Right ventricle myocardium superior (tissue), 1 donor: ENCODE data around the gene SAP30. TPM values are rescaled to one million over a fixed set of nuclear protein-coding genes. Genes with fewer than 3 reads are reported as not detected.

ENCODE experiments used
- ATAC-seq: fragments of 200-7000 bp; cut with Tn5 transposase; one replicate; pipeline ENCODE4 v1.9.1; 2020; ENCODE audit warnings: mild to moderate bottlenecking; ENCODE audit not compliant: poor library complexity
- DNase-seq: peaks from one replicate; pipeline ENCODE4 v3.0.0-alpha.2; 2020
- intact Hi-C: fragments of 100-400 bp; cut with DNase I; formaldehyde crosslinking; loops from one replicate; pipeline ENCODE4 v1.11.2; 2022
- total RNA-seq: library from RNA; stranded (reverse); fragmentation: NEBNext Ultra II Directional; extraction: Animal tissue kit (Norgen Biotek cat#: 25700); gene quantifications from one replicate; pipeline ENCODE4 v1.2.1, GENCODE V29; 2021
- donor health status: DM: no; HTN: yes; CAD: no; lungs with severe emphysema.

Gene SAP30
- total RNA-seq, 1 donor from 2014 or later: 12.9 TPM

DNA sequence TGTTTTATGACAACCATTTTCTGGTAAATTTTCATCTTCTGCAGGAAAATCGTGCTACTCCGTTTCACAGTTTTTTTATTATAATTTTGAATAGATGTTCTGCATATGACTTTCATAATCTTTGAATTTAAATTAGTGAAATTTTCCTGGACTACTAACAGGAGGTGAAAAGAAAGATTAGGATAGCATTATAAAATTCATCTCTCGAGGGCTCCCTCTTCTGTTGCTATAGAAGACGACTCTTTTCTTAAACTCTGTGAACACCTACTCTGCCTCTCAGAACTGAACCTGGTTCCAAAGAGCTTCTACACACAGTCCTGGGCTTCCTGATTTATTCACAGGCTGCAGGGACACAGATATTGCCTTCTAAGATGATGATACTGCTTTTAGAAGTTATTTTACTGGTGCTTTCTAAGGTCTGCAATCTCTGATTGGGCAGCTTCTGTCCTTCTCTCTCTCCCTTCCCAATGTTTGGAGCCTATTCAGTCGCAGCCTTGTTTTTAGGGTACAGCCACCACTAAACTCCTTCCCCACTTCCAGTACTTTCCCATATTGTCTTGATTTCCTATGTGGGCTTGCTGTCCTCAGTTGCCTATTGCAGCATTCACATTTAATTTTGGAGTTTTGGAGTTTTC lies 10.1 kb upstream of the SAP30 start:
- ATAC-seq (no peak), DNase-seq (no peak)
- intact Hi-C loops: no loop called here

GRCh38 chr4:173362666-173363065 lies 8.1 kb upstream of the SAP30 start:
- ATAC-seq (no peak), DNase-seq (no peak)
- intact Hi-C loops: no loop called here

GRCh38 chr4:173365359-173365996 lies 5.3 kb upstream of the SAP30 start:
- ATAC-seq (no peak), DNase-seq (no peak)
- intact Hi-C loops: no loop called here

DNA sequence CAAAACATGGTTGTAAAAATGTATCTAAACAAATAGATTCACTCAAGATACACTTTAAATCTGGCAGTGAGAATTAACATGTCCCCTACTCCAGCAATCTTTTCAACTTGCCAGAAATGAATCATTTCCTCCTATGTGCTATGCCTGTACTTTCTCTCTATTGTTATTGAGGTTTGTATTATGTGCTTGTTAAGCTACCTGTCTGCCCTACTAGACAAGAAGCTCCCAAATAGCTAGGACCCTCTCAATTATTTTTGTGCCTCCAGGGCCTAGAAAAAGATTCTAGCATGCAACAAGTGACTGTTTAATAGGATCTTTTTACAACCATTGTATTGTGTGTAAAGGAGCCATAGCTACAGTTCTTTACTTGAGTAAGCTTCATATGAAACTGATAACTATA lies 3.5 kb upstream of the SAP30 start:
- ATAC-seq (no peak), DNase-seq (no peak)
- intact Hi-C loops: no loop called here

DNA sequence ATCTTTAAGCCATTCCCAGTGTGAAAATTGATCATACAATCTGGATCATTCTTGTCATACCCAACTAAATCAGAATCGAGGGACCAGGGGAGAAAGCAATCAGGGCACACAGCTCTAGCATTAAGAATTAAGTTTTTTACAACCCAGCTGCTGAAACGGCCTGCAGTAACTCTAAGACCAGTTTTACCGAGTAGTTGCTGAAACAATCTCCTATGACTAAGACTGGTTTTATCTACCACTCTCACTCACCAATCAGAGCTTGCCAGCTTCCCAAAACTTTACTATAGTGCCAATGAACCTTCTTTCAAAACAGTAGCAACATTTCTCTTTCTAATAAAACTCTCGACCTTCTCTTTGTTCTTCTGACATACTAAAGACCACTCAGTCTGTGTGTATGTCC lies 2.8 kb upstream of the SAP30 start:
- ATAC-seq (no peak), DNase-seq (no peak)
- intact Hi-C loops: no loop called here

- DNase-seq (peak; percentile 79), ATAC-seq (peak; percentile 11)
- intact Hi-C loops: loop anchor here (5.0 kb wide), 1 partner anchor 38 kb away; the partner anchor contains the start of gene HMGB2
Observed at GRCh38 chr4:173370130-173370476, 651 bp upstream of the SAP30 start.

DNA sequence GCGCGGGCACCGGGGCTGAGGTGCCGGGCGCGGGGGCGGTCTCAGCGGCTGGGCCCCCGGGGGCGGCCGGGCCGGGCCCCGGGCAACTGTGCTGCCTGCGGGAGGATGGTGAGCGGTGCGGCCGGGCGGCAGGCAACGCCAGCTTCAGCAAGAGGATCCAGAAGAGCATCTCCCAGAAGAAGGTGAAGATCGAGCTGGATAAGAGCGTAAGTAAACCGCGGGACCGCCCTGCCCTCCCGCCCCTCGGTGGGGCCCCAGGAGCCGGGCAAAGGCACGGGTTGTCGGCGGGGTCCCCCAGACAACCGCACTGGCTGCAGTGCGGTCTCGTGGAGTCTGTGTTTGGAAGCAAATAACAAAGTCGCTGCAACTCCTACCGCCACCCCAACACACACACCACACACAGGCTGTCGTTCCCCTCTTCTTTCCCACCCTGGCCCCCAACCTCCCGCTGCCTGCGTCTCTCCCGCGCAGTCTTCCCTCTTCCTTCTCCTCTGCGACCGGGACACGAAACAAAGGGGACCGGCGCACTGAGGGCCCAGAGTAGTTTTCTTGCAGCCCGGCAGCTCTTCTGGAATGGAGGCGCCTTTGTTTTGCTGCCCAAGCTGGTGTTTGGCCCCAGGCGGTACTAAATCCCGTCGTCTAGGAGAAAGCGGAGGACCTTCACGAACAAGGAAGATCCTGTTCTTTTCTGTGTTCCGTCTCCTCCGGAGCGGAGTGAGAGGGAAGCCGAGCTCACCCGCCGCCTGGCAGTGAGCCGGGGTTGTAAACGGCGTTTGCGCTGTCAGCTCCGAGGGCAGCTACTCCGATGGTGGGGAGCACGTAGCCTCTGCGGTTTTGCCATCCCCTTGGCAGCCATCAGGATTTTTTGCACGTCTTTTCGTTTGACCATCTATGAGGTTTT lies 788 bp downstream of the SAP30 start:
- ATAC-seq: peak; percentile 47
- DNase-seq: peak; percentile 88
- intact Hi-C loops: loop anchor here (5.0 kb wide), 1 partner anchor 39 kb away; the partner anchor contains the start of gene HMGB2

DNA sequence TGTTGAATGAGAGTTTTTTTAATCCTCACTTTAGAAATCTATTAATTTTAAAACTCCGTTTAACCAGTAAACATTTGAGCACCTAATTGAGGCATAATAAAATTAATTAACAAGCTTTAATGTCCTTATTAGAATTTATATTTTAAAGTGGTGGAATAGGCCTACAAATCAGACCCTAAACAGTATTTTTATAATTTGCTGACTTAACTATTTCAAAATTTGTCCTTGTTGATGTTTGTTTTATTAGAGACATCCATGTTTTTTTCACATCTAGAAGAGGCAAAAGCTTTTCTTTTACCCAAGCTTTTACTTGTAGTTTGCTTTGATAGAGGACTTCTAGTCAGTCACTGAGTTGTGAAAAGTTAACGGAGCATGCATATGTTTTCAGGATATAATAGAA lies 3.8 kb downstream of the SAP30 start:
- DNase-seq (no peak), ATAC-seq (no peak)
- intact Hi-C loops: loop anchor here (5.0 kb wide), 1 partner anchor 42 kb away; the partner anchor contains the start of gene HMGB2

DNA sequence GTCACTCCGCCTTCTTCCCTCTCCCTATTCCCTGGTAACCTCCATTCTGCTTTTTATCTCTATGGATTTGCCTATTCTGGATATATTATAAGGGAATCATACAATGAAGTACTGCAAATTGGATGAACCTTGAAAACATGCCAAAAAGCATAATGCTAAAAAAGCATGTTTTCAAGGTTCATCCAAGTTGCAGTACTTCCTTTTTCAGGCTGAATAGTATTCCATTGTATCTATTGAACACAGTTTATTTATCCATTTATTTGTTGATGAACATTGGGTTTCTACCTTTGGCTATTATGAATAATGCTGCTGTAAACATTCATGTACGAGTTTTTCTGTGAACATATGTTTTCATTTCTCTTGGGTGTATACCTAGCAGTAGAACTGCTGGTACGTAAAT lies 9.2 kb downstream of the SAP30 start:
- intact Hi-C loops: no loop called here
- DNase-seq (no peak), ATAC-seq (no peak)

DNA sequence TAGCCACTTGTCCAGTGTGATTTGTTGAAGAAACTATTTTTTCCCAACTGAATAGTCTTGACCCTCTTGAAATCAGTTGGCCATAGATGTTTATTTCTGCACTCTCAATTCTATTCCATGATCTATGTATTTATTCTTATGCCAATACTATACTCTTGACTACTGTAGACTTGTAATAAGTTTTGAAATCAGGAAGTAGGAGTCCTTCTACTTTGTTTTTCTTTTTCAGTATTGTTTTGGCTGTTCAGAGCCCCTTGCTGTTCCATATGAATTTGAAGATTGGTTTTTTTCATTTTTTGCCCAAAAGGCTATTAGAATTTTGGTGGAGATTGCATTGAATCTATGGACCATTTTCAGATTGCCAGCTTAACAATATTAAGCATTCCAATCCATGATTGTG lies 10.2 kb downstream of the SAP30 start:
- intact Hi-C loops: no loop called here
- no peak for ATAC-seq
- no peak for DNase-seq

DNA sequence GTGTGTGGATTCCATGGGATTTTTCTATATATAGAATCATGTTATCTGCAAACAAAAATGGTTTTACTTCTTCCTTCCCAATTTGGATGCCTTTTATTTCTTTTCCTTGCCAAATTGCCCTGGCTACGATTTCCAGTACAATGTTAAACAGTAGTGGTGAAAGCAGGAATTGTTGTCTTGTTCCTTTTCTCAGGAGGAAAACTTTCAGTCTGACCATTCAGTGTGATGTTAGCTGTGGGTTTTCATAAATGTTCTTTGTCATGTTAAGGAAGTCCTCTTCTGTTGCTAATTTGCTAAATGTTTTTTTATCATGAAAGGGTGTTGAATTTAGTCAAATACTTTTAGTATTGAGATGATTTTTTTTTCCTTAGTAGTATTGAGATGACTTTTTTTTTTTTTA lies 10.9 kb downstream of the SAP30 start:
- intact Hi-C loops: no loop called here
- DNase-seq: no peak
- ATAC-seq: no peak

GRCh38 chr4:173382349-173382748 lies 11.6 kb downstream of the SAP30 start:
- DNase-seq (no peak), ATAC-seq (no peak)
- intact Hi-C loops: no loop called here

DNA sequence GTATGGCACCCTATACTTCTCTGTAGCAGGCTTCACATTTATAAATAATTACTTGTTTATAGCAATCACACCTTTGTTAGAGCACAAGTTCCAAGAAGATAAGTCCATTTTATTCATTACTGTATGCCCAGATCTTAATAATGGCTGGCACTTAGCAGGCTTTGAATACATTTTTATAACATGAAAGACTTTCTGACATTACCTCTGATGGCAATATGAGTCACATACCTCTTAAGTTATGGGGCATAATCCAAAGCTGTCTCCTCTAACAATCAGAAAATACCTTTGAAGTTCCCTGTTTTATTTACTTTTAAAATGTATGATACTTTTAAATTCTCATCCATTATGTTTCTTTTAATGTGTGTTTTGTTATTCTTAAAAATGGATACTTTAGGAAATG lies 16.0 kb downstream of the SAP30 start:
- intact Hi-C loops: no loop called here
- no peak for ATAC-seq
- DNase-seq: no peak

DNA sequence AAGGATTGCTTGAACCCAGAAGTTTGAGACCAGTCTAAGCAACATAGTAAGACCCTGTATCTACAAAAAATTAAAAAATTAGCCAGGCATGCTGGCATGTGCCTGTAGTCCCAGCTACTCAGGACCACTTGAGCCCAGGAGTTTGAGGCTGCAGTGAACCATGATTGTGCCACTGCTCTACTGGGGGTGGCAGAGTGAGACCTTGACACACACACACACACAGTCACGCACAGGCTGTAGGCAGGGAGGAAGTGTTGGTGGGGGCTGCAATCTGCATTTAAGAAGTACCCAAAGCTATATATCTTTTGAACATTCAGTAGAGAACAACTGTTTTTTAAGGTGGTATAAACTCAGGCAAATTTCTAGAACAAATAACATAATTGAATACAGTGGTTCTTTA lies 20.9 kb downstream of the SAP30 start:
- no peak for ATAC-seq
- no peak for DNase-seq
- intact Hi-C loops: no loop called here

DNA sequence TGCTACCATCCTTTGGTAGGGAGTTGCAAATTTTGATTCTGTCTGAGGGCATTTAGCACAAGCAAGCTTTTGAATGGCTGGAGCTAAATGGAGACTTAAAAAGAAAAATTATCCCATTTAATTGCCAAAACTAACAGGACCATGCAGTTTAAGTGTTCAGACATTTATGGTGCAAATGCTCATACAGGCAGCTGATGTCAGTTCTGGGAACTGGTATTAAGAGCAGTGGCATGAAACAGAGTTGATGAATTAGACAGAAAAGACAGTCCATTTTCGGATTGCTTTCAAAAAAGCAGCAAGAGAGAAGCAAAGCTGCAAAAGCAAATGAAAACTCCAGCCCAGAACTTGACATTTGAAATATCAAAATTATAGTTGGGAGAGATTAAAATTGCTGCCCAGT lies 26.9 kb downstream of the SAP30 start:
- intact Hi-C loops: no loop called here
- no peak for ATAC-seq

DNA sequence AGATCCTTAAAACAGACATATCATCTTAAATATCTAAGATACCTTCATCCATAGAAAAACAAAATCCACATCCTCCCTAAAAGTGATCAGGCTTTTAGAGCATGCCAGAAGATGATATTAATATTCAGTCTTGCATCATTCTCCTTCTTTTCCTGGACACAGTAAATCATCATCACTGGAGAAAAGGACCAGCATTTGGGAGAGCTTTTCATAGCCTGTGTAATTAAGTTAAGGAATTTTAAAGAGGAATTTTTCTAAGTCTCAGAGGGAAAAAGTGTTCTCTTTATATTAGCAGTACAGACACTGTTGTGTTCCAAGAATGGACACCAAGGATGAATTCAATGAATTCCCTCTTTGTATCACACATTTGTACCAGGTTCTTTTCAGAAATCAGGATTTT lies 27.5 kb downstream of the SAP30 start:
- no peak for ATAC-seq
- no peak for DNase-seq
- intact Hi-C loops: no loop called here

More for the DNA sequence above, 26.9 kb downstream of the SAP30 start:
- DNase-seq: no peak

GRCh38 chr4:173398779-173399415 lies 28.1 kb downstream of the SAP30 start, which contains the start of gene SCRG1:
SCRG1 (minus strand) TSS chr4:173399116; CDS start chr4:173391414, 7,702 bp downstream.
- DNase-seq (peak; percentile 57), ATAC-seq (peak; percentile 77)
- intact Hi-C loops: no loop called here

DNA sequence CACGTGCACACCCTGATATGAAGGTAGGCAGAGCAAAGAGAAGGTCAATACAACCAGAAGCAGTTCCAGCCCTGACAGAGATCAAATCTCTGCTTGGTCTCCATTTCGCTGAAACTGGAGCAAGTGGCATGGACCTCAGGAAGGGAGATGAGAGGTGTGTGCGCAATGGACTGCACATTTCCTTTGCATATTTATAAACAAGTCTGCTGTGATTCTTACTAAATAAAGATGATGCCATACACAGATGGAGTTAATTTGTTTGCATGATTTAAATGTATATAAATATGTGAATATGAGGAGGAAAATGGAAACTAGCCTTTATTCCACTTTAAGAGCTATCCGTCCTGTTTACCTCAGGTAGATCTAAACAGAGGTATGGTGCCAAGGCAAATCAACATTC lies 30.3 kb downstream of the SAP30 start:
- no peak for ATAC-seq
- intact Hi-C loops: no loop called here

GRCh38 chr4:173403051-173403450 lies 32.3 kb downstream of the SAP30 start:
- ATAC-seq (no peak), DNase-seq (no peak)
- intact Hi-C loops: no loop called here

More for the DNA sequence above, 30.3 kb downstream of the SAP30 start:
- no peak for DNase-seq
